ENCODE measurements around the gene DDAH1. TPM values are rescaled to one million over a fixed set of nuclear protein-coding genes. Genes with fewer than 3 reads are reported as not detected.

Gene DDAH1
- total and polyA plus RNA-seq, 9 donors: 3.3 to 32.3 (median 11.7) TPM

GRCh38 chr1:85365851-85366250 is 99.1 kb downstream of the DDAH1 start:
- TF ChIP-seq POLR2A (IDR thresholded peaks at IDR 0.05) (no peak), EP300 (IDR thresholded peaks at IDR 0.05) (no peak), CTCF (IDR thresholded peaks at IDR 0.05) (no peak)
- H3K4me3 ChIP-seq: no peak overlapping the region
- DNase-seq: no peak
- WGBS, 3 donors: 51 to 65% (median 63%) methylated on average over 3 of the region's 3 CpGs
- intact Hi-C loops (cut with DNase I): no loop called here
- no peaks in the 10 kb centered on the region for H3K9me3 ChIP-seq
- peaks cover 2% of the 10 kb centered on the region for H3K4me1 ChIP-seq (ENCODE audit: insufficient read depth)
- H3K27ac ChIP-seq: no peak overlapping the region
- no peaks in the 10 kb centered on the region for H3K36me3 ChIP-seq
- no peaks in the 10 kb centered on the region for H3K27me3 ChIP-seq

GRCh38 chr1:85363521-85363920 is 101.4 kb downstream of the DDAH1 start:
- Histone ChIP-seq H3K4me3 (no peak overlapping the region), H3K4me1 (ENCODE audit: insufficient read depth) (peaks cover 2% of the 10 kb centered on the region), H3K27ac (no peak overlapping the region), H3K36me3 (no peaks in the 10 kb centered on the region), H3K9me3 (no peaks in the 10 kb centered on the region), H3K27me3 (no peaks in the 10 kb centered on the region)
- no peak for DNase-seq
- intact Hi-C loops (cut with DNase I): no loop called here
- TF ChIP-seq EP300 (IDR thresholded peaks at IDR 0.05) (no peak), CTCF (IDR thresholded peaks at IDR 0.05) (no peak), POLR2A (IDR thresholded peaks at IDR 0.05) (no peak)

- no peak for DNase-seq
- H3K4me1 ChIP-seq (ENCODE audit: insufficient read depth): peaks cover 2% of the 10 kb centered on the region
These were observed 101.9 kb downstream of the DDAH1 start for GRCh38 chr1:85363092-85363491.

GRCh38 chr1:85361606-85362296 is 103.2 kb downstream of the DDAH1 start:
- Histone ChIP-seq H3K36me3 (no peaks in the 10 kb centered on the region), H3K9me3 (no peaks in the 10 kb centered on the region), H3K4me1 (ENCODE audit: insufficient read depth) (peaks cover 2% of the 10 kb centered on the region), H3K27me3 (no peaks in the 10 kb centered on the region), H3K27ac (no peak overlapping the region), H3K4me3 (no peak overlapping the region)
- intact Hi-C loops (cut with DNase I): no loop called here
- TF ChIP-seq CTCF (IDR thresholded peaks at IDR 0.05) (no peak), EP300 (IDR thresholded peaks at IDR 0.05) (no peak), POLR2A (IDR thresholded peaks at IDR 0.05) (no peak)
- DNase-seq: no peak

More at GRCh38 chr1:85363092-85363491, 101.9 kb downstream of the DDAH1 start:
- WGBS, 3 donors: 55 to 74% (median 62%) methylated on average over 1 of the region's 1 CpG
- Histone ChIP-seq H3K27me3 (no peaks in the 10 kb centered on the region), H3K27ac (no peak overlapping the region), H3K4me3 (no peak overlapping the region), H3K9me3 (no peaks in the 10 kb centered on the region), H3K36me3 (no peaks in the 10 kb centered on the region)
- TF ChIP-seq CTCF (IDR thresholded peaks at IDR 0.05) (no peak), POLR2A (IDR thresholded peaks at IDR 0.05) (no peak), EP300 (IDR thresholded peaks at IDR 0.05) (no peak)
- intact Hi-C loops (cut with DNase I): no loop called here

Data from ovary (tissue), 9 donors.